GM11168 (cell line): ENCODE results near the gene SENP6.
"Not testable (repeated sequence)": the region's sequence is repeated elsewhere in the genome, so short reads cannot be mapped to it uniquely, and the experiment has no call there.

Source experiments
- in situ Hi-C: fragments of 300-500 bp; cut with MboI; formaldehyde crosslinking; loops from one replicate; pipeline ENCODE4 v1.12.0; 2022; ENCODE audit warnings: low sequenced_read_pairs; ENCODE audit not compliant: unreplicated experiment

The SENP6 gene

GRCh38 chr6:75601304-75602245 lies at the start of gene SENP6:
TSS of gene SENP6 (plus strand) at chr6:75601880. CDS start at chr6:75602525, 645 bp downstream.
- in situ Hi-C loops: no loop called here

GRCh38 chr6:75556240-75556639 lies 45.4 kb upstream of the SENP6 start:
- in situ Hi-C loops: no loop called here

GRCh38 chr6:75557068-75557467 lies 44.6 kb upstream of the SENP6 start:
- in situ Hi-C loops: no loop called here

- in situ Hi-C loops: no loop called here
These were observed 38.6 kb upstream of the SENP6 start for GRCh38 chr6:75563032-75563431.

GRCh38 chr6:75566137-75566767 lies 35.4 kb upstream of the SENP6 start:
- in situ Hi-C loops: no loop called here

- in situ Hi-C loops: no loop called here
These were observed 33.6 kb upstream of the SENP6 start for GRCh38 chr6:75568100-75568499.

- in situ Hi-C loops: no loop called here
These were observed 32.7 kb upstream of the SENP6 start for GRCh38 chr6:75568965-75569364.

GRCh38 chr6:75570671-75571070 lies 31.0 kb upstream of the SENP6 start:
- in situ Hi-C loops: not testable (repeated sequence)

- in situ Hi-C loops: no loop called here
These were observed 29.6 kb upstream of the SENP6 start for GRCh38 chr6:75572072-75572471.

GRCh38 chr6:75579951-75580350 lies 21.7 kb upstream of the SENP6 start:
- in situ Hi-C loops: no loop called here

GRCh38 chr6:75581231-75581630 lies 20.4 kb upstream of the SENP6 start:
- in situ Hi-C loops: no loop called here

- in situ Hi-C loops: not testable (repeated sequence)
These were observed 17.1 kb upstream of the SENP6 start for GRCh38 chr6:75584552-75584951.

GRCh38 chr6:75588948-75589347 lies 12.7 kb upstream of the SENP6 start:
- in situ Hi-C loops: no loop called here

GRCh38 chr6:75590370-75590769 lies 11.3 kb upstream of the SENP6 start:
- in situ Hi-C loops: no loop called here

- in situ Hi-C loops: not testable (repeated sequence)
These were observed 5.3 kb upstream of the SENP6 start for GRCh38 chr6:75596380-75596779.

GRCh38 chr6:75600768-75601167 lies 912 bp upstream of the SENP6 start:
- in situ Hi-C loops: no loop called here

GRCh38 chr6:75602246-75603105 lies 796 bp downstream of the SENP6 start:
- in situ Hi-C loops: no loop called here

- in situ Hi-C loops: no loop called here
These were observed 1.4 kb downstream of the SENP6 start for GRCh38 chr6:75603106-75603420.

- in situ Hi-C loops: no loop called here
These were observed 2.6 kb downstream of the SENP6 start for GRCh38 chr6:75604294-75604693.

GRCh38 chr6:75605635-75606034 lies 4.0 kb downstream of the SENP6 start:
- in situ Hi-C loops: no loop called here

GRCh38 chr6:75608304-75608703 lies 6.6 kb downstream of the SENP6 start:
- in situ Hi-C loops: no loop called here
